ENCODE results near the gene RAC2.

RAC2 gene

DNA sequence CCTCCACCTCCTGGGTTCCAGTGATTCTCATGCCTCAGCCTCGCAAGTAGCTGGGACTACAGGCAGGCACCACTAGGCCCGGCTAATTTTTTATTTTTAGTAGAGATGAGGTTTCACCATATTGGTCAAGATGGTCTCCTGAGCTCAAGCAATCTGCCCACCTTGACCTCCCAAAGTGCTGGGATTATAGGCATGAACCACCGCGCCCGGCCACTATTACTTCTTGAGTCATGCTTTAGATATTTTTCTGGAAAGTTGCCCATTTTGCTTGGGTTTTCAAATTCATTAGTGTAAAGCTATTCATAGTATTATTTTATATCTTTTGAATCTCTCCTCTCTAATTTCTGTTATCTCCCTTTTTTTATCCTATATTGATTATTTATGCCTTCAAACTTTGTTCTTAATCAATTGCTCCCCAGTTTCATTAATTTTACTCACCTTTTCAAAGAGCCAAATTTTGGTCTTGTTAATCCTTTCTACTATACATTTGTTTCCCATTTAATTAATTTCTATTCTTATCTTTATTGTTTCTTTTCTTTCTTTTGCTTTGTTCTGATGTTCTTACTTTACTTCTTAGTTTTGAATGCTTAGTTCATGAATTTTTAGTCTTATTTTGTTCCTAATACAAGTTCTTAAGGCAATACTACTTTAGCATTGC lies 10.3 kb upstream of the RAC2 start:
- DNase-seq, result peak; percentile 3

- peak; percentile 12 for DNase-seq
Observed at GRCh38 chr22:37253126-37253660, 9.1 kb upstream of the RAC2 start.

- peak; percentile 10 for DNase-seq
Observed at GRCh38 chr22:37251836-37252235, 7.8 kb upstream of the RAC2 start.

GRCh38 chr22:37249986-37250385 lies 5.9 kb upstream of the RAC2 start:
- peak; percentile 55 for DNase-seq

DNA sequence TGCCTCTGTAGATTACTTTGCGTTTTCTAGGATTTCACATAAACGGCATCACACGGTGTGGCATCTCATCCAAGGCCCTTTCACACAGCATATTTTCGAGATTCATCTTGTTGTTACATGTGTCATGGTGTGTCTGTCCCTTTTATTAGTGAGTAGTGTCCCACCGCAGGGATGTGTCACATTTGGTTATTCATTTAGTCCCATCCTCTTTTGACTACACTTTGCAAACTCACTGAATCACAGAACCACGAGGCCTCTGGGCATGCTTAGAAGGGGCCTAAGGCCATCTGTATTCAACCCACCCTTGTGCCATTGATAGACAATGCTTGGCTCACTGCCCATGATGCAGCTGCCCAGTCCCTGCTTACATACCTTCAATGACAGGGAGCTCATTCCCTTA lies 4.2 kb upstream of the RAC2 start:
- peak; percentile 57 for DNase-seq

DNA sequence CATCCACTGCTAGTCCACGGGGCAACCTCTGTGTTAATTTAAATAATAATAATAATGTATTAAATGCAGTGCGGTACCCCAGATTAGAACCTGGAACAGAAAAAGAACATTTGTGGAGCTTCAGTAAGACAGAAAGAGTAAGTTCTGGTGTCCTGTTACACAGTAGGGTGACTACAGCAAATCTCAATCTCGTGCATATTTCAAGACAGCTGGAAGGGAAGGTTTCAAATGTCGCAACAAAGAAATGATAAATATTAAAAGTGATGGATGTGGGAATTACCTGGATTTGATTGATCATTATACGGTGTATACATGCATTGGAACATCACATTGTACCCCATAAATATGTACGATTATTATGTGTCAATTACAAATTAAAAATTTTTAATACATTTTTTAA lies 1.7 kb upstream of the RAC2 start:
- no peak for DNase-seq

GRCh38 chr22:37244922-37245722 lies 1.1 kb upstream of the RAC2 start:
- DNase-seq, result peak; percentile 68

- DNase-seq, result peak; percentile 66
Observed at GRCh38 chr22:37243402-37244113, 511 bp downstream of the RAC2 start.

DNA sequence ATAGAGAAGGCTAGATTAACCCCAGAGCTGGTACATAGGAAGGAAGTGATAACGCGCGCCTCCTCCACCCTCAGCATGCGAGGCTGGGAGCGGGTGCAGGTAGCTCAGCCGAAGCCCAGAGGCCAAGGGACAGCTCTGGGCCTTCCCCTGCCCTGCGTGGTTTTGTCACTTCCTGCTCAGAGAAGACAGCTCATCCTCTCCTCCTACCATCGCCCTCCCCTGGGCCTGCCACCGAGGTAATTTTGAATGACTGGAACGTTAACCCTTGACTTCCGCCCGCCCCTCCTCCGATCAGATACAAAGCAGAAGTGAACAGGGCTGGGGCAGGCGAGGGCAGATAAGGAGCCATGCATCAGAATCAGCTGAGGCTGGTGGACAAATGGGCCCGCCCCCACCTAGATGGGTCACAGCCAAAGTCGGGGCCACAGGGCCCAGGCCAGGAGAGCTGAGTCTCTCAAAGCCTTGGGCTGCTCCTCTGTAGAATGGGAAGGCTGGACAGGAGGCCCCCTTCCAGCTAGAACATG lies 1.6 kb downstream of the RAC2 start:
- DNase-seq, result peak; percentile 96

- peak; percentile 82 for DNase-seq
Observed at GRCh38 chr22:37241351-37242142, 2.5 kb downstream of the RAC2 start.

DNA sequence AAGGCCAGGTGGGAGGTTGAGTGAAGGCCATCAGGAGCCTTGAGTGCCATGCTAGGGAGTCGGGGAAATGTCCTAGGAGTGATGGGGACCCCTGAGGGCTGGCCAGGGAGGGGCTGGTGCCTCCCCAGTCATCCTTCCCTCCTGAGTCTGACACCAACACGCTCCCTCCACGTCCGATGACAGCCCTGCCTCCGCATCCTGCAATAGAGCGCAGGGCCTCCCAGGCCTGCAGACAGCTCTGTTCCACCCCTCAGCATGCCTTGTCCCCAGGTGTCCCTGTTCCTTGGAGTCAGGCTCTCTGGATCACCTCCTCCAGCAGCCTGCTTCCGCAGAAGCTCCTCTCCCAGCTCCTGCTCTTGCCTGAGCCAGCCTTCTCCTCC lies 3.1 kb downstream of the RAC2 start:
- DNase-seq, result peak; percentile 71

GRCh38 chr22:37240240-37240940 lies 3.7 kb downstream of the RAC2 start:
- peak; percentile 61 for DNase-seq

DNA sequence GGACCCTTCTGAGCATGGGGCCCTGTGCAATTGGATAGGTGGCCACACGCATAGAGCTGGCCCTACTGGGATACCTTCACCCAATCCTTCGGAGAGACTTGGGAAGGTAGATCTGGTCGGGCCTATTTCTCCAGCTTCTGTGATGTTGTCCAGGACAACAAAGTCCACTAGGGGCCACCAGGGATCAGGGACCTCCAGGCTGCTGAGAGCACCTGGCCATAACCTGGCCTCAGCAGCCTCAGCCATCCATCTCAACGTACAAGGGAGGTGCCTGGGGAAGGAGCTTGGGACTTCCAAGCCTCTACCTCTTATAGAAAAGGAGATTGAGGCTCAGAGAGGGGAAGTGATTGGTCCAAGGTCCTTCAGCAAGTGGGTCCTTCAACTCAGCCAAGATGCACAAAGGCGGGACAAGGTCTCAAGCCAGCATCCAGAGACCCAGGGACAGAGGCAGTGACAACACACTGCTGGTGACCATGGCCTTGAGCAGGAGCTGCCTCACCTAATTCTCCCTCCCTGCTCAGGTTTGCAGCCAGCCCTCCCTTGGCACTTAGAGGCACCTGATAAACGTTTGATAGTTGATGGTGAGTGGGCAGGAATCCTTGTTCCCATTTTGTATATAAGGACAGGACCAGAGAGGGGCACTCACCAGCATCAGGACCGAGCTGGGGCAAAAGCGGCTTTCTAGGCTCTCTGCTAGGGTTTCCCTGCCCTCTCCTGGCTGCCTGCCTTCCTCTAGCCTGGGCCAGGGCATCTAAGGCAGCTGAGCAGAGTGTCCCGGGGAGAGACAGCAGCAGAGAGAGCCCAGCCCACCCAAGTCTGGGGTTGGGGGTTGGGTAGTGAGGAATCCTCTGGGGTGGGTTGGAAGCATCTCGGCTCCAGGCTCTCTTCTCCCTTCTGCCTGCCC lies 4.5 kb downstream of the RAC2 start:
- peak; percentile 62 for DNase-seq

DNA sequence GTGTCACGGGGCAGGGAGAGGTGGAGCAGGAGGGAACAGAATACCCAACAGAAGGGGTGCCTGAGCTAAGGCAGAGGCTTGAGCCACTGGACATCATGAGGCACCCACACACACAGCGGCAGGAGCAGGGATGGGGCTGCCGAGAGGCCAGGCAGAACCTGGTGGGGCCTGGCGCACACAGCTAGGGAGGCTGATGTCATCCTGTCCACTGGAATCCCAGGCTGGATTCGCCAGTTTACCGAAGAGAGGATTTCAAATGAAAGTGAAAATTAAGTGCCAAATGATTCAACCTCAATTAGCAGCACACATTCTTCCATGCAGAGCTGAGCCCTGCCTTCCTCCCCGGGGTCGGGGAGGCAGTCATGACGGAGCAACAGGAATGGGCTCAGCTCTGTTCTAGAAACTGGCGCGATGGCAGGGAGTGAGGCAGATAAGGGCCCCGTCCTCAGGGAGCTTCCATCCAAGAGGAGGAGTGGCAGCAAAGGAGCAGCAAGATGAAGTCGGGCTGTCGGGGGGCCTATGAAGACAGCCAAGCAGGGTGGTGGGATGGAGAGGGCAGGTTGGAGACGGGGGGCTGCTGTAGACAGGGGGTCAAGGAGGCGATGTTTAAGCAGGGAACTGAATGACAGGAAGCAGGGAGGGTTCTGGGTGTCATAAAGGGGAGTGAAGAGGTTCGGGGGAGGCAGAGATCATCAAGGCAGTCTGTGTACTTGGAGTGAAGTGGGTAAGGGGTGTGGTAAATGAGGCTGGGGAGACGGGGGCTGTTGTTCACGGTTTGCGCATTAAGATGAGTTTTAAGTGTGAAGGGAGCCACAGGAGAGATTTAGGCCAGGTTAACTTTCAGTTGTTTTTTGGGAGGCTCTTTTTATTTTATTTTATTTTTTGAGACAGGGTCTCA lies 6.4 kb downstream of the RAC2 start:
- DNase-seq, result peak; percentile 61

DNA sequence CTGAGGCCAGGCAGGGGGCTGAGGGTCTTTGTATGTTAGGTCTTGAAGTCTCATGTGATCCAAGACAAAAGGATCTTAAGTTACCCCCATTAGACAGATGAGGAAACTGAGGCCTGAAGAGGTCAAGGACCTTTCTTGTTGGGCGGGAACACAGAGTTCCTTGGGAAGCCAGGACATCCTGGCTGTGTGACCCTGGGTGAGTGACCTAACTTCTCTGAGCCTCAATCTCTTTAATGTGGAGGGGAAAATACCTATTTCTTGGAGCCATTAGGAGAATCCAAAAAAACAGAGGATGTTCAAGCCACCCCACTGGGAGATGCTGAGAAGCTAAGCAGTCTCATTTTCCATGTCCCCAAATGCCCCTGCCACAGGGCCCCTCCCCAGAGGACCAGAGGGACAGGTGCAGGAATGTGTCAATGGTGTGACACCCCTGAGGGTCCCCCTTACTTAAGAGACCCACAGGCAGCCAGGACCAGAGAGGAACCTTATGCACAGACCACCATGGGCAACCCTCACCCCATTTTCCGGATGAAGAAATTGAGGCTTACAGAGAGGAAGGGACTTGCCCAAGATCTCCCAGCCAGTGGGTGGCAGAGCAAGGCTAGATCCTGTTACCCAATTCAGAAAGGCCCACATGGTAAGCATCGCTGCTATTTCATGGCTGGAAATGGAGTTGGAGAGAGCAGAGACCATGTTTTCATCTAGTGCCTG lies 8.0 kb downstream of the RAC2 start:
- peak; percentile 57 for DNase-seq

- peak; percentile 64 for DNase-seq
Observed at GRCh38 chr22:37234736-37235711, 9.0 kb downstream of the RAC2 start.

DNA sequence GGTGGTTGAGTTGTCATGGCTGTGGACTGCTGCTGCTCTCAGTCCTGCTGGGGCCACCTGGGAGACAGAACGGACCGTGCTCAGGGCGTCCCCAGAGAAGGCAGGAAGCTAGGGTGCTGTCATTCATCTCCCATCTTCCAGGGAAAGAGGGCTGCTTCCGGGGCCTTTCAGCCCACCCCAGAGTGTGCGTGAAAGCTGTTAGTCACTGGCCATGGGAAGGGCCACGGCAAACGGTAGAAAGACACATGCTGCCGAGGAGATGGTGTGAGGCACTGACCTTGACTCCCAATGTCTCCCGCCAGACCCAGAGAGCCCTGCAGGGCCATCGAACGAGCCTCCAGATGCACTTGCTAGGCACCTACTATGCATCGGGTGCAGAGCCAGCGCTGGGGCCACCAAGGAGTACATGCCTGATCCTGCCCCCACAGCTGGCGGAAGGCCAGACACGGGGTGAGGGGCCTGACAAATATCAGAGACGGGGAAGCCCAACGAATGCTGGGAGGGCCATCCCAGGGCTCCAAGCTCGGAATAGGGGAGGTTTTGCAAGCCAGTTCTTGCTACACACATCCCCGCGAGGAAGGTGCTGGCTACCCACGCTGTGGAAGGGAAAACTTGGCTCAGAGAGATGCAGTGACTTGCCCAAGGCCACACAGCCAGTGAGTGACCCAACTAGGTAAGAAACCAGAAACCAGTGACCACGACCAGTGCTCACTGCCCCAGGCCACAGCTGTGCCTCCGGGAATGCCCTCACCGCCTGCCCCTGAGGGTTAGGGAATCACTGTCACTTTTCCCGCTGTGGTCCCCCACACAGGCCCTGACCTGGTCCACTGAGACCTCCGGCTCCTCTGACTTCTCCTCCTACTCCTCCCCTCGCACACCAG lies 10.1 kb downstream of the RAC2 start:
- peak; percentile 62 for DNase-seq

All from activated effector memory CD4-positive, alpha-beta T cell treated with anti-CD3 and anti-CD28 coated beads, Interleukin-2, amount 50 U/mL, for 16 hours (primary cell).